Ureter (tissue), 1 donor: Measurements from ENCODE around the gene KIFC3. TPM values are rescaled to one million over a fixed set of nuclear protein-coding genes. Genes with fewer than 3 reads are reported as not detected.
"Not testable (repeated sequence)": the region's sequence is repeated elsewhere in the genome, so short reads cannot be mapped to it uniquely, and the experiment has no call there.

ENCODE experiments used
- DNase-seq: peaks from one replicate; pipeline ENCODE4 v3.0.0-alpha.2; 2020; ENCODE audit warnings: low spot score
- total RNA-seq: library from RNA; stranded (reverse); gene quantifications from one replicate; pipeline ENCODE4 v1.2.4, GENCODE V29; 2023
- donor health status: DM: yes; HTN: yes; CAD: no.

KIFC3 gene
- total RNA-seq, 1 donor from 2014 or later: 117 TPM

- DNase-seq: no peak
These were observed 79.6 kb downstream of the KIFC3 start for GRCh38 chr16:57722651-57723050.

GRCh38 chr16:57722210-57722499 lies 80.1 kb downstream of the KIFC3 start:
- DNase-seq: no peak

- DNase-seq: no peak
These were observed 80.7 kb downstream of the KIFC3 start for GRCh38 chr16:57721356-57722209.

GRCh38 chr16:57720142-57720575 lies 82.1 kb downstream of the KIFC3 start:
- no peak for DNase-seq

GRCh38 chr16:57714047-57714446 lies 88.2 kb downstream of the KIFC3 start:
- no peak for DNase-seq

- DNase-seq: no peak
These were observed 88.7 kb downstream of the KIFC3 start for GRCh38 chr16:57713596-57713995.

- DNase-seq: not testable (repeated sequence)
These were observed 89.7 kb downstream of the KIFC3 start for GRCh38 chr16:57712569-57712968.

GRCh38 chr16:57711993-57712392 lies 90.3 kb downstream of the KIFC3 start:
- no peak for DNase-seq

GRCh38 chr16:57711346-57711745 lies 90.9 kb downstream of the KIFC3 start:
- DNase-seq: no peak

GRCh38 chr16:57709663-57710062 lies 92.6 kb downstream of the KIFC3 start:
- DNase-seq: no peak

Other genes starting within 250 kb of the KIFC3 start
- 201 TPM for gene ADGRG1, start 173.9 kb downstream of the KIFC3 start, total RNA-seq
- gene ADGRG3, start 134.2 kb downstream of the KIFC3 start, total RNA-seq: 2.2 TPM
- 0.49 TPM for gene DRC7, start 107.7 kb downstream of the KIFC3 start, total RNA-seq
- gene KATNB1, start 66.7 kb downstream of the KIFC3 start, total RNA-seq: 19.0 TPM
- gene CNGB1, start 168.6 kb upstream of the KIFC3 start, total RNA-seq: 1.5 TPM
- 24.7 TPM for gene ZNF319, start 198.2 kb upstream of the KIFC3 start, total RNA-seq
- 50.5 TPM for gene USB1, start 198.9 kb upstream of the KIFC3 start, total RNA-seq
- gene MMP15, start 223.3 kb upstream of the KIFC3 start, total RNA-seq: 15.4 TPM